Activated CD4-positive, alpha-beta T cell treated with anti-CD3 and anti-CD28 coated beads, Interleukin-2, Interleukin-6, amounts not matched to agents 100 ng/mL and 50 ng/mL, durations not matched to agents 16 hours and 8 hours (primary cell): ENCODE measurements around the gene KLHL22.
"Not testable (repeated sequence)": the region's sequence is repeated elsewhere in the genome, so short reads cannot be mapped to it uniquely, and the experiment has no call there.

Experiments used
- DNase-seq: peaks from one replicate; pipeline ENCODE4 v3.0.0-alpha.2; 2020

The KLHL22 gene

DNA sequence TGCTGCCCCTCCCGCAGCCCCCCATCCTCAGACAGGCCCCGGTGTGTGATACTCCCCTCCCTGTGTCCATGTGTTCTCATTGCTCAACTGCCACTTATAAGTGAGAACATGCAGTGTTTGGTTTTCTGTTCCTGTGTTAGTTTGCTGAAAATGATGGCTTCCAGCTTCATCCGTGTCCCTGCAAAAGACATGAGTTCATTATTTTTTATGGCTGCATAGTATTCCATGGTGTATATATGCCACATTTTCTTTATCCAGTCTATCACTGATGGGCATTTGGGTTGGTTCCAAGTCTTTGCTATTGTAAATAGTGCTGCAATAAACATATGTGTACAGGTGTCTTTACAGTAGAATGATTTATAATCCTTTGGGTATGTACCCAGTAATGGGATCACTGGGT is 80.4 kb downstream of the KLHL22 start:
- not testable (repeated sequence) for DNase-seq

DNA sequence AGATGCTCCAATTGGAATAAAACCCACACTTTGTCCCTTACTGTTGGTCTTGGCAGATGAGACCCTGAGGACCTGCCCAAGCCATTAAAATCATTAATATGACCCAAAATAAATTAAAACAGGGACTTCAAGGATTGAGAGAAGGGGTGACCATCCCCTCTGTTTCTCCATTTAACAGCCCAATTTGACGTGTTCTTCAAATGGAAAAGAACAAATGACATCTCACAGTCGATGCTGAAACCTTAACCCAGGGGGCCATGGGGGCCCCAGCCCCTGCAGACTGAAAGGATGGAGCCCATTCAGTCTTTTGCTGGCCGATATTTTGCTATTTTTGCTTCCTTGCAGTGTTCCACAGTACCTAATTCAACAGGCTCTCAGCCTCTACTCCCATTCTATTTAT is 81.1 kb downstream of the KLHL22 start:
- DNase-seq: no peak

DNA sequence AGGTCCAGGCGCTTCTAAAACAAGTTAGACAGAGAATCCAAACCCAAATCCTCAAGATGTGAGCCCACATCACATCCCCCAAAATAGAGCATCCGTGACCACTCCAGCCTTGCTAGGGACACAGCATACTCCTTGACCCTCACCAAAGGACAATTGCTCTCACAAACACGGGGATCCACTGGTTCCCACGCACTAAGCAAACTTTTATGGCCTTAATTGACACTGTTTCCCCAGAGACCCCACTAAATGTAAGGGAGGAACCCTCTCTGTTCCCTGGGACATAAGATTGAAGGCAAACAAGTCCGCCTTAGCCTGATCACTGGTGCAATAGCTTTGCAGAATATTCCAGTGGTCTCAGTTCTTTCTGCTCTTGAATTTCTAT is 81.5 kb downstream of the KLHL22 start:
- no peak for DNase-seq

DNA sequence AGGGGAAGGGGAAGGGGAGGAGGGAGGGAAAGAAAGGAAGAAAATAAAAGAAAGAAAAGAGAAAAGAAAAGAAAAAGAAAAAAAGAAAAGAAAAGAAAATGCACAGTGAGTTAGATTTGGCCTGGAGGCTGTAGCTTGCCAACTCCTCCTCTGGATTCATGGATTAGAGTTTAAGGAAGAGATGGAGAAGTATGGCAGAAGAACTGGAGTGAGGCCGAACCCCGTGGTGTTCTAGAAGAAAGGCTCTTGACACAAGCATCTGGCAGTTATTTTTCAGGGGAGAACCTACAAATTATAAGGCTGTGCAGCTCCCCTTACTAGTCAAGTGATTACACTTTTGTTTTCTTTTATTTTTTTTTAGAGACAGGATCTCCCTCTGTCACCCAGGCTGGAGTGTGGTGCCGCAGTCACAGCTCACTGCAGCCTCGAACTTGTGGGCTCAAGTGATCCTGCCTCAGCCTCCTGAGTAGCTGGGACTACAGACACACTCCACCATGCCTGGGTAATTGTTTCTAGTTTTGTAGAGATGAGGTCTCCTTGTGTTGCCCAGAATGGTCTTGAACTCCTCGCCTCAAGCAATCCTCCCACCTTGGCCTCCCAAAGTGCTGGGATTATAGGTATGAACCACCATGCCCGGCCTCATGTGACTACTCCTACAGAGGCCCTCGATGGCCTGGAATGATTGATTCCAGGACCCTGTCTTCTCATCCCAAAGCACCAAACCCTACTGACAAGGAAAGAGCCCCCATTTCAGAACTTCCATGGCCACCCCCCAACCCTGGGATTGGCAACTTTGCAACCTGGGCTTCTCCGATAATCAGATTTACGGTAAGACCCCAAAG is 82.2 kb downstream of the KLHL22 start:
- DNase-seq: no peak

DNA sequence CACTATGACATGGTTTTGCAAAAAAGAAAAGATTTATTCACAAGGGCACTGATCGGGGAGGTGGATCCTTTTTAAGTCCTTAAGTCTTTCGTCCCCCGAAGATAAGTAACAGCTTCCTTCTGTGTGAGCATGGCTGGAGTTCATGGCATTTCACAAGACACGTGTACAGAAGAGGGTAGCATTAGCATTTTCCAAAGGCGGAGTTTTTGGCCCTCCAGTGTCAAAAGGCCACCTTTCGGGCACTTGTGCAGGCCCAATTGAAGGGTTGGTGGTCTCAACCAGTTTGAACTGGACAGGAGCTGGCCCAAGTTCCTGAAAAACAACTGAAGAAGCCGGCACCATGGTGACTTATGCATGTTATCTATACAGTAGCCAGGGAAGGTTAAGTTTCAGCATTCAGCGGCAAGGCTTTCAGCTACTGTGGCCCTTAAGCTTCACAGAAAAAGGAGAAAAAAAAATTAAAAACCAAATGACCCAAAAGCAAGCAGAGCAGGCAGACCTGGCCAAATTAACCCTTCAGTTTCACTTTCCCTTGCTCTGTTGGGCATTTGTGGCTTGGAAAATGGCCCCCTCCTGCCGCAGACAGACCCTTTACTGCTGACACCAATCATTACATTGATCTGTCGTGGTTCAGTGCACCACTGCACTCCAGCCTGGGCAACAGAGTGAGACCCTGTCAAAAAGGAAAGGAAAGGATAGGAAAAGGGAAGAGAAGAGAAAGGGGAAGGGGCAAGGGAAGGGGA is 83.0 kb downstream of the KLHL22 start:
- no peak for DNase-seq

DNA sequence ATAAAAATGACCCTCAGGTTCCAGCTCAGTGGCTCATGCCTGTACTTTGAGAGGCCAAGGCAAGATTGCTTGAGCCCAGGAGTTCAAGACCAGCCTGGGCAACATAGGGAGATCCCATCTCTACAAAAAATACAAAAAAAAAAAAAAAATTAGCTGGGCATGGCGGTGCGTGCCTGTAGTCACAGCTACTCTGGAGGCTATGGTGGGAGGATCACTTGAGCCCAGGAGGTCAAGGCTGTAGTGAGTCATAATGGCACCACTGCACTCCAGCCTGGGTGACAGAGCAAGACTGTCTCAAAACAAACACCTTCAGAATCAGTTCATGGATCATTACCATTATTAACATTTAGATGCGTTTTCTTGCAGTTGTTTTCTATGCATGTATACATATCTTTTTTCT is 86.2 kb downstream of the KLHL22 start:
- not testable (repeated sequence) for DNase-seq

DNA sequence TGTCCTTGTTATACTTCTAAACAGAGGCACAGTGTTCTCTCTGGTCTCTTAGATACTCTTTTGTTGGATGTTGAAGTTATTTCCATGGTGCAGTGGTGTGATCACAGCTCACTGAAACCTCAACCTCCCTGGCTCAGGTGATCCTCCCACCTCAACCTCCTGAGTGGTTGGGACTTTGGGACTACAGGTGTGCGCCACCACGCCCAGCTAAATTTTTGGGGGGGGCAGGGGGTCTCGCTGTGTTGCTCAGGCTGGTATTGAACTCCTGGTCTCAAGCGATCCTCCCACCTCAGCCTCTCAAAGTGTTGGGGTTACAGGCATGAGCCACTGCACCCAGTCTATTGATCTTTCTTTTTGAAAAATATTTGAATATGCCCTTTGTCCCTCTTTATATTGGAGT is 86.7 kb downstream of the KLHL22 start:
- no peak for DNase-seq

DNA sequence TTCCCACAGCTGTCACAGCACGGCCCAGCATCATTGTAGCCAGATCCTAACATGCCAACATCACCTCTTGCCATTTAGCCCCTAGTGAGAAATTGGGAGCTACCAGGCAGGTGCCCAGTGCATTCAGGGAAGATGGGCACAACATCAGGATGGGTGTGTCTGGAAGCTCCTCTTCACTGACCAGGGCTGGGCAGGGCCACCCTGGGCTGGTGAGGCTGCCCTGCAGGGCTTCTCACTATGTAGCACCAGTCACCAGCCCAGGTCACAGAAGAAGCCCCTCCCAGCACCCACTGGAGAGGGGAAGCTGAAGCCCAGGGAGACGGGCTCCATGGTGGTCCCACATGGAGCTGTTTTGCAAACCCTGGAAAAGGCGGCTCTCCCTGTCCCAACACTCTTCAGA is 87.8 kb downstream of the KLHL22 start:
- DNase-seq: no peak

DNA sequence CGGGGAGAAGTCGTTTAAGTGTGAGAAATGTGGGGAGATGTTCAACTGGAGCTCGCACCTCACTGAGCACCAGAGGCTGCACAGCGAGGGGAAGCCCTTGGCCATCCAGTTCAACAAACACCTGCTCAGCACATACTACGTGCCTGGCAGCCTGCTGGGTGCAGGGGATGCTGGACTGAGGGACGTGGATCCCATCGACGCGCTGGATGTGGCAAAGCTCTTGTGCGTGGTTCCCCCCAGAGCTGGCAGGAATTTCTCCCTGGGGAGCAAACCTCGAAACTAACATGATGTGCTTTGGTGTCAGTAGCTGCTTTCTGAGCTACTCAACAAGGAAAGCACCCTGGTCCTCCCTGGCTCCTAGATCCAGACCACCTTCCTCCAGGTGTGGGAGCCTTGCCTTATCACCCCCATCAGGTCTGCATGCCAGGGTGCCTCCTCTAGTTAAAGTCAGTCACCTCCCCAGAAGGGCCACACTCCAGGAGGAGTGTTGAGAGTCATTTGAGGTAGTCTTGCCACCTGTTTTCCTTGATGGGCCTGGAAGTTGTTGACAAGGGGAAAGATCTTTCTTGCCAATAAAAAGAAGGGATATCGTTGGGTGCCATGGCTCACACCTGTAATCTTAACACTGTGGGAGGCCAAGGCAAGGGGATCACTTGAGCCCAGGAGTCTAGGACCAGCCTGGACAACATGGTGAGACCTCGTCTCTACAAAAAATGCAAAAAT is 88.7 kb downstream of the KLHL22 start:
- no peak for DNase-seq

DNA sequence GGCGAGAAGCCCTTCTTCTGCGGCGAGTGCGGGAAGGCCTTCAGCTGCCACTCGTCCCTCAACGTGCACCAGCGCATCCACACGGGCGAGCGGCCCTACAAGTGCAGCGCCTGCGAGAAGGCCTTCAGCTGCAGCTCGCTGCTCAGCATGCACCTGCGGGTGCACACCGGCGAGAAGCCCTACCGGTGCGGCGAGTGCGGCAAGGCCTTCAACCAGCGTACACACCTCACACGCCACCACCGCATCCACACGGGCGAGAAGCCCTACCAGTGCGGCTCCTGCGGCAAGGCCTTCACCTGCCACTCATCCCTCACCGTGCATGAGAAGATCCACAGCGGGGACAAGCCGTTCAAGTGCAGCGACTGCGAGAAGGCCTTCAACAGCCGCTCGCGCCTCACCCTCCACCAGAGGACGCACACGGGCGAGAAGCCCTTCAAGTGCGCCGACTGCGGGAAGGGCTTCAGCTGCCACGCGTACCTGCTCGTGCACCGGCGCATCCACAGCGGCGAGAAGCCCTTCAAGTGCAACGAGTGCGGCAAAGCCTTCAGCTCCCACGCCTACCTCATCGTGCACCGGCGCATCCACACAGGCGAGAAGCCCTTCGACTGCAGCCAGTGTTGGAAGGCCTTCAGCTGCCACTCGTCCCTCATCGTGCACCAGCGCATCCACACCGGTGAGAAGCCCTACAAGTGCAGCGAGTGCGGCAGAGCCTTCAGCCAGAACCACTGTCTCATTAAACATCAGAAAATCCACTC is 89.5 kb downstream of the KLHL22 start:
- DNase-seq: no peak

DNA sequence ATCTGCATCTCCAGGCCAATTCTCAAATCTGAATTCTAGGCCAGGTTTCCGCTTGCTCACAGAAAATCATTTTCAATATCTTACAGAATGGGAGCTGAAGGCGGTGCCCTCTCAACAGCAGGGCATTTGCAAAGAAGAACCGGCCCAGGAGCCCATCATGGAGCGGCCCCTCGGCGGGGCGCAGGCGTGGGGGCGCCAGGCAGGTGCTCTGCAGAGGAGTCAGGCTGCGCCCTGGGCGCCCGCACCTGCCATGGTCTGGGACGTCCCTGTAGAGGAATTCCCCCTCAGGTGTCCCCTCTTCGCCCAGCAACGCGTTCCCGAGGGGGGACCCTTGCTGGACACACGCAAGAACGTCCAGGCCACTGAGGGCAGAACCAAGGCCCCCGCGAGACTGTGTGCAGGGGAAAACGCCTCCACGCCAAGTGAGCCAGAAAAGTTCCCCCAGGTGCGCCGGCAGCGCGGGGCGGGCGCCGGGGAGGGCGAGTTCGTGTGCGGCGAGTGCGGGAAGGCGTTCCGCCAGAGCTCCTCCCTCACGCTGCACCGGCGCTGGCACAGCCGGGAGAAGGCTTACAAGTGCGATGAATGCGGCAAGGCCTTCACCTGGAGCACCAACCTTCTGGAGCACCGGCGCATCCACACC is 90.2 kb downstream of the KLHL22 start:
- no peak for DNase-seq

DNA sequence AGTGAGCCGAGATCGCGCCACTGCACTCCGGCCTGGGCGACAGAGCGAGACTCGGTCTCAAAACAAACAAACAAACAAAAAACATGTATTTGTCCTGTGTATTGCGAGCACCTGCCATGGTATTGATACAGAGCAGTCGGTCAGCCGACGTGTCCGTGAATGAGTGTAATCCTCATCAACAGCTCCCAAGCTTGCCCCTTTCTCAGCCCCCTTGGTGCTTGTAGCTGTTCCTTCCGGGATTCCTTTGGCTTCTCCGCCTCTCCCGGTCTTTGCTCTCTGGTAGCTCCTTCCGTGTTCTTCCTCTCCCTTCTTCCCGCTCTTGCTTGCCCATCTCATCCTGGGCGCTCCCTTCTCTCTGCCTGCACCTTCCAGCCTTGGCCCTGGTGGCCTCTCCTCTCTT is 90.7 kb downstream of the KLHL22 start:
- DNase-seq: no peak

DNA sequence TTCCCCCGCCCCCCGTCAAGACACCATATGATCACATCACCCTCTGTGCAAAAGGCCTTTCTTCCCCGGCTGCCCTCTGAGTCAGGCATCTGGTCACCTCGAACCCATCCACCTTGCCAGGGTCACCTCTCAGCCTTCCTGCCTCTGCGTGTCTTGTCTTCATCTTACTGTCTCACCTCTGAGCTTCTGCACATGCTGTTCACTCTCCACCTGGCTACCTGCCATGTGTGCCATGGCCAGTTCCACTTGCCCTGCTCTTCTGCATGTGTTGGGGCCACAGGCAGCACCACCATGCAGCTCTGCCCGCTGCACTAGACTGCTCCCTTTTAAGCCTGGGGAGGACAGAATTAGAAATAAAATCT is 91.8 kb downstream of the KLHL22 start:
- DNase-seq: no peak

DNA sequence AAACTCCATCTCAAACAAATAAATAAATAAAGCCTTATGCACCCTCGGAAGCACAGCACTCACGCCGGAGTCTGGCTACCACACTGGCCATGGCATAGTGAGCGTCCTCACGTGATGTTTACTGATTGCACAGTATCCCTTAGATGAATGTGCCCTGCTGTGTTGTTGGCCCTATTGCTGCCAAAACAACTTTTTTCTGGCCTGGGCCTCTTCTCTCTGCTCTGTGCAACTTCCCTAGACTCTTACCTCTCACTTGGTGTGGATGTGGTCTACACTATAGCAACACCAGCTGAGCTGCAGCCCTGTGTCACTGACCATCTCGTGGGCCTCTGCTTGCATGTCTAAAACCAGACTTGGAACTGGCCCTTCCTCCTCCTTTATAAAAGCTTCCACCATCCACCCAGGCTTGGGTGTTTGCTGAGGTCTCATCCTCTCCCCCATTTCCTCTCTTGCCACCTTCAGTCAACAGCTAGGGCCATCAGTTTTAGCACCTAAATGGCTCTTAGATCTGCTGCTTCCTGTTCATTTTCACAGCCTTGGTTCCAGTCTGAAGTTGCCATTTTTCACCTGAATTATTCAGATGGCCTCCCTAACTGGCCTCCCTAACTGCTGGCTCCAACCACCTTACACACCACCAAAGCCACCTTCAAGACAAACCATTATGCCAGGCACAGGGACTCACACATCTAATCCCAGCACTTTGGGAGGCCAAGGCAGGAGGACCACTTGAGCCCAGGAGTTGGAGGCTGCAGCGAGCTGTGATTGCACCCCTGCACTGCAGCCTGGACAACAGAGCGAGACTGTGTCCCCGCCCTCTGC is 92.4 kb downstream of the KLHL22 start:
- DNase-seq: no peak

DNA sequence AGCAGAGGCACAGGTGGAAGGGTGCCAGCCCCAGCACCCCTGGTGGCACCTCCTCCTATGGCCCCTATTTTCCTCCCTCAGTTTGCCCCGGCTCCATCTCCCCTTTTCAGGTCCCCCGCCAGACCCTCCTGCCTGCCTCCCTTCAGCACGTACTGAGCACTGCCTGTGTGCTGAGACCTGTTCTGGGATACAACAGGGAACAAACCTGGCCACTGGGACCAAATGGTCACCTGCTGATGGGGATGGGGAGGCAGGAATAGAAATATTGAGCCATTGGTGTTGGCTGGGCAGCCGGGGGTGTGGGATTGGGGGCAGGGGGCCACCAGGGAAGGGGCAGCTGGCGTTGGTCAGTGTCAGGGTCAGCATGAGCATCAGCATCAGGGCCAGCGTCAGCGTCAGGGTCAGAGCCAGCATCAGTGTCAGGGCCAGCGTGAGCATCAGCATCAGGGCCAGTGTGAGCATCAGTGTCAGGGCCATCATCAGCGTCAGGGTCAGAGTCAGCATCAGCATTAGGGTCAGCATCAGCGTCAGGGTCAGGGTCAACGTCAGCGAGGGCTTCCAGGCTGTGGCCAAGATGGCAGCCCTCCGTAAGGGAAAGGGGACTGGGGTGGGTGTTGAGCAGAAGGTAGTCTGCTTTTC is 94.1 kb downstream of the KLHL22 start:
- no peak for DNase-seq

DNA sequence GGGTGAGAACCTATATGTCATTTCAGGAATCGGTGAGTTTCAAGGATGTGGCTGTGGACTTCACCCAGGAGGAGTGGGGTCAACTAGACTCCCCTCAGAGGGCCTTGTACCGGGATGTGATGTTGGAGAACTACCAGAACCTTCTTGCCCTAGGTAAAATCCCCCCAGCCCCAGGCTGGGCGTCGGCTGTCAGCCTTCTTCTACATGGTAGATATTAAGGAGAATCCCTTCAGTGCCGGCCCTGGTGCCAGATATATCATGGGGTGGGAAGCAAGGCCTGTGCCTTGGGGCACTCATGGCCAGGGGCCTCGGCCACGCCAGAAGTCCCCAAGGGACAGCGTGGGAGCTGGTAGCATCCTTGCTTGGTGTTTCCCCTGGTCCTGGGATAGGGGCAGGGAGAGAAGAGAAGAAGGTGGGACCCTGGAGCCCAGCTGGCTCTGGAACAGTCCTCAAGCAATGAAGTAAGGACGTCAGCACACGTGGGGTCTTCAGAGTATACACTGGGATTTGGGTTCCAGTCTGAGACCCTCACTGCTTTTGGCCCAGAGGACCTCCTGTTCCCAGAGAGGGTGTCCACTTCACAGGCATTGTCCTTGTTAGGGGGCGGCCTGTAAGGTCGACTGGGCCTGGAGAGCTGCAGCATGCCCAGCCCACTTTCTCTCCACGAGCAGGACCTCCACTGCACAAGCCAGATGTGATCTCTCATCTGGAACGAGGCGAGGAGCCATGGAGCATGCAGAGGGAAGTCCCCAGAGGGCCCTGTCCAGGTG is 94.8 kb downstream of the KLHL22 start:
- DNase-seq: no peak

DNA sequence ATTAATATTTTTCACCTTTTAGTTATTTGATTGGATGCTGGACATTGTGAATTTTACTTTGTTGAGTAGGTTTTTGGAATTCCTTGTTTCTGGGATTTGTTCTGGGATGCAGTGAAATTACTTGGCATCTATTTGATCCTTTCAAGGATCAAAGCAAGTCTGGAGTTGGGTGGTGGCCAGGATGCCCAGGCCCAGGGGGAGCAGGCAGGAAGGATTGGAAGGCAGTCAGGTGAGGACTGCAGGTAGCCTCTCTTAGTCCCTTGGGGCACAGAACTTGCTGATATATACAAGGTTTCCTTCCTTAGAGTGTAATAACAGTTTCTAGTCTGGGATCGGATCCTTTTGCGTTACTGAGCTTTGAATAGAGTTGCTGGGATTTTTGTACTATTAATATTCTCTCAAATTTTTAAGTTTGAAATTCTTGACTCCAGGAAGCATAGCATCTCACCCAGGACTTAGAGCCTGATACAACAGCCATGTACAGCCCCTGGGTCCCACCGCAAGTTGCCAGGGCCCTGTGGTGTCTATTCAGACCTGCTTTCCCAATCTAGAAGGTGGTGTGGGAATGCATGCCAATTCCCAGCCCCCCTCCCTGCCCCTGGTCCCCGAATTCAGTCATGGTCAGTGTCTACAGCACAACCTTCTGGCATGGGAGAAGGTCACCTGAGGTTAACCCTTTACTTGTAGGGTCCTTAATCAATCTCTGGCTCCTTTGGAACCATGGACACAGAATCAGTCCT is 95.6 kb downstream of the KLHL22 start:
- no peak for DNase-seq

DNA sequence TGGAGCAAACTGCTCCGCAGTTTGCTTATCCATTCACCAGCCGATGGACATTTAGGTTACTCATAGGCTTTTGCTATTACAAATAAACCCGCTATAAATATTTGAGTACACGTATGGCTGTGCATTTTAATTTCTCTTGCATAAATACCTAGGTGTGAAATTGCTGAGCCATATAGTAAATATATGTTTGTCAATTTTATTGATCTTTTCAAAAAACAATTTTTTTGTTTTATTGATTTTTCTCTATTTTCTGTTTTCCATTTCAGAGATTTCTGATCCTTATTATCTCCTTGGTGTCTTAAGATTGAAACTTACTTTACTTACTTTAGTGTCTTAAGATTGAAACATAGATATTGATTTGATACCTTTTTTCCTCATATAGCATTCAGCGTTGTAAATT is 97.2 kb downstream of the KLHL22 start:
- no peak for DNase-seq

DNA sequence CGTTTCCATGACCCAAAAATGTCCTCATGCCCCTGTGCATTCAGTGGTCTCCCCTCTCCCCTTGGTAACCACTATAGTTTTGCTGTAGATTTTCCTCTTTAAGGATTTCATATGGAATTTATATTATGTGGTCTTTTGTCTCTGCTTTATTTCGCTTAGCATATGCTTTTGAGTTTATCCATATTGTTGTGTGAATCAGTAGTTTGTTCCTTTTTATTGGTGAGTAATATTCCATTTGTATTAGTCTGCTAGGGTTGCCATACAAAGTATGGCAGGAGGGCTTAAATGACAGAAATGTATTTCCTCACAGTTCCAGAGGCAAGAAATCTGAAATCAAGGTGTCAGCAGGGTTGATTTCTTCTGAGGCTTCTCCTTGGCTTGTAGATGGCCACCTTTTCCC is 98.1 kb downstream of the KLHL22 start:
- no peak for DNase-seq

DNA sequence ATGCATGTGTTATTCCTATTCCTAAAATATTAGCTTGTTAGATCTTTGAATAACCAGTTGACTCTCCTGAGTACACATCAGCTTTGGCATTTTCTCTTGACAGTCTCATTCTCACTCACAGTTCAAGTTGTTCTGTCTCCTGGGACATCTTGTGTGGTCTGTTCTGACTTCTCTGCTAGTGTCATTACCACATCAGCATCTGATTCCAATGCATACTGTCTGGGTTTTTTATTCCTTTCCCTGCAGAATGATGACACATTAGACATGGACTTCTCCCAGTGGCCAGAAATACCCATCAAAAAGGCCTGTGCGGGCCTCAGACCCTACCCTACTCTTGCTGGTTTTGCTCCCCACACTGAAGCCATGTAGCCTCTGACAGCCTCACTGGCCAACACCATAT is 99.0 kb downstream of the KLHL22 start:
- no peak for DNase-seq
